MM.1S (cell line): ENCODE data around the gene BICC1.

ENCODE experiments used
- EZH2 ChIP-seq: fragments of 300-600 bp; sonication (generic); optimal IDR thresholded peaks from 2 replicates; pipeline ENCODE3; 2017; ENCODE audit warnings: low read depth, mild to moderate bottlenecking, antibody characterized with exemption, low read length, mixed read lengths
- EZH2phosphoT487 ChIP-seq: fragments of 300-600 bp; sonication (generic); IDR thresholded peaks from 2 replicates; pipeline ENCODE4 v1.6.1; 2018; ENCODE audit warnings: antibody characterized with exemption, low read length
- TF ChIP-seq, protein P1 (sequence below): fragments of 300-600 bp; sonication (generic); IDR thresholded peaks from 2 replicates; pipeline ENCODE4 v1.5.1; 2016; ENCODE audit warnings: antibody characterized with exemption, low read length, mixed read lengths

DNA sequence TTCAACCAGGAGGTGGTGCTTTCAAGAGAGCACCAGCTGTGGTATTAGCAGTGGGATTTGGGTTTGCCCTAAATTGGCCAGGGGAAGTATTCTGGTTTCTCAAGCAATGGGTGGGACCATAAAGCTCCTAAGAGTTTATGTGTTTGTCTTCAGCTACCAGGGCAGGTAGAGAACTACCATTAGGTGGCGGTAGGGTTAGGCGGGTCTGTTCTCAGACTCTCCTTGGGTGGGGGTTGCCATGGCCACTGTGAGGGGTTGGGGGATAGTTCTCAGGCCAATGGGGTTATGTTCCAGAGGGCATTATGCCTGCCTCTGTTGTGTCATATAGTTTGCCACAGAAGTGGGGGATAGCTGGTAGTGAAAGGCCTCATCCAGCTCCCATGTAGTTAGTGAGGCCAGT is 47.7 kb upstream of the BICC1 start:
- TF ChIP-seq, protein P1, sequence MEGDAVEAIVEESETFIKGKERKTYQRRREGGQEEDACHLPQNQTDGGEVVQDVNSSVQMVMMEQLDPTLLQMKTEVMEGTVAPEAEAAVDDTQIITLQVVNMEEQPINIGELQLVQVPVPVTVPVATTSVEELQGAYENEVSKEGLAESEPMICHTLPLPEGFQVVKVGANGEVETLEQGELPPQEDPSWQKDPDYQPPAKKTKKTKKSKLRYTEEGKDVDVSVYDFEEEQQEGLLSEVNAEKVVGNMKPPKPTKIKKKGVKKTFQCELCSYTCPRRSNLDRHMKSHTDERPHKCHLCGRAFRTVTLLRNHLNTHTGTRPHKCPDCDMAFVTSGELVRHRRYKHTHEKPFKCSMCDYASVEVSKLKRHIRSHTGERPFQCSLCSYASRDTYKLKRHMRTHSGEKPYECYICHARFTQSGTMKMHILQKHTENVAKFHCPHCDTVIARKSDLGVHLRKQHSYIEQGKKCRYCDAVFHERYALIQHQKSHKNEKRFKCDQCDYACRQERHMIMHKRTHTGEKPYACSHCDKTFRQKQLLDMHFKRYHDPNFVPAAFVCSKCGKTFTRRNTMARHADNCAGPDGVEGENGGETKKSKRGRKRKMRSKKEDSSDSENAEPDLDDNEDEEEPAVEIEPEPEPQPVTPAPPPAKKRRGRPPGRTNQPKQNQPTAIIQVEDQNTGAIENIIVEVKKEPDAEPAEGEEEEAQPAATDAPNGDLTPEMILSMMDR, result no peak
- TF ChIP-seq EZH2phosphoT487 (no peak), EZH2 (no peak)
